Activated naive CD8-positive, alpha-beta T cell treated with anti-CD3 and anti-CD28 coated beads for 36 hours (primary cell): ENCODE measurements around the gene OPCML. TPM values are rescaled to one million over a fixed set of nuclear protein-coding genes. Genes with fewer than 3 reads are reported as not detected.

Experiments
- DNase-seq: peaks from one replicate; pipeline ENCODE4 v3.0.0; 2021
- H3K27ac Mint-ChIP-seq: one replicate; pipeline ENCODE4 v1.8.0; 2022; ENCODE audit warnings: mild to moderate bottlenecking, moderate library complexity, mixed read lengths
- H3K27me3 Mint-ChIP-seq: one replicate; pipeline ENCODE4 v1.8.0; 2022; ENCODE audit warnings: mild to moderate bottlenecking, mixed read lengths
- H3K36me3 Mint-ChIP-seq: one replicate; pipeline ENCODE4 v1.8.0; 2021; ENCODE audit warnings: mild to moderate bottlenecking, mixed read lengths
- H3K4me1 Mint-ChIP-seq: one replicate; pipeline ENCODE4 v1.8.0; 2021; ENCODE audit warnings: mixed read lengths
- H3K4me3 Mint-ChIP-seq: one replicate; pipeline ENCODE4 v1.8.0; 2022; ENCODE audit warnings: mild to moderate bottlenecking, moderate library complexity, mixed read lengths
- H3K9me3 Mint-ChIP-seq: one replicate; pipeline ENCODE4 v1.8.0; 2022; ENCODE audit warnings: mixed read lengths
- total RNA-seq, 2 experiments: library from RNA; stranded (reverse); gene quantifications; one replicate each; pipeline ENCODE4 v1.2.3, GENCODE V29; 2021

The OPCML gene
- total RNA-seq, 2 experiments from 2014 or later: not detected

DNA sequence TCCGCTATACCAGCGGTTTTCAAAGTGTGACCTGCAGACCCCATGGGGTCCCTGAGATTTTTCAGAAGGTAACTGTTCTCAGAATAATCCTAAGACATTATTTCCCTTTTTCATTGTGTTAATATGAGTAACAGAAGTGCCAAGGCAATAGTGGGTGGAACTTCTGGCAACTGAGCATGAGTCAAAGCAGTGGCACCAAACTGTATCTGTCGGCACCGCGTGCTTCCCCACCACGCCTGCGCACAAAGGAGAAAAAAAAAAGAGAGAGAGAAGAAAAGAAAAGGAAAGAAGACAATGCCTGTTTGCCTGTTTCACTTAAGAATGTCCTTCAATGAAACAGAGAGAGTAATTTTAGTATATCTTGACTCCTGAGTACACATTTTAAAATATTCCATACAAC, 679.9 kb downstream of the OPCML start:
- Mint-ChIP-seq H3K4me3 (no peak overlapping the region), H3K27ac (no peak overlapping the region), H3K36me3 (no peaks in the 10 kb centered on the region), H3K27me3 (peaks cover 3% of the 10 kb centered on the region), H3K4me1 (no peaks in the 10 kb centered on the region), H3K9me3 (no peaks in the 10 kb centered on the region)
- no peak for DNase-seq

DNA sequence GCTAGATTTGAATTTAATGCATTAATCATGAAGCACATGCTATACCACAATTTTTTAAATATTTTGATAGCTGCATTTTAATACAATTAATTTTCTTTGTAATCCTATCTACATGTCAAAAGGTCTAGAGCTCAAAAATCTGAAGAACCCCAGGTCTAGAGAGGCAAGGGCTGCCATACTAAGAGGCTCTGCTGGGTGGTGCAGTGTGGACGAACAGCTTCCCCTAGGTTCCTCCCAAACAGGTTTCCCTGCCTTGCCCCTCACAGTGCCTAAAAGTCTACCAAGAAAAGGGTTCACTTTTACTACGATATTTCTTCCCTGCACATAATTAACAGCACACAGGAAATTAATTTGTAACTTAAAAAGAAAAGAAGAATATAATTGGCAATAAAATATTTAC, 681.1 kb downstream of the OPCML start:
- Mint-ChIP-seq H3K27me3 (peaks cover 3% of the 10 kb centered on the region), H3K27ac (no peak overlapping the region), H3K4me3 (no peak overlapping the region), H3K36me3 (no peaks in the 10 kb centered on the region), H3K4me1 (no peaks in the 10 kb centered on the region), H3K9me3 (no peaks in the 10 kb centered on the region)
- DNase-seq: no peak

DNA sequence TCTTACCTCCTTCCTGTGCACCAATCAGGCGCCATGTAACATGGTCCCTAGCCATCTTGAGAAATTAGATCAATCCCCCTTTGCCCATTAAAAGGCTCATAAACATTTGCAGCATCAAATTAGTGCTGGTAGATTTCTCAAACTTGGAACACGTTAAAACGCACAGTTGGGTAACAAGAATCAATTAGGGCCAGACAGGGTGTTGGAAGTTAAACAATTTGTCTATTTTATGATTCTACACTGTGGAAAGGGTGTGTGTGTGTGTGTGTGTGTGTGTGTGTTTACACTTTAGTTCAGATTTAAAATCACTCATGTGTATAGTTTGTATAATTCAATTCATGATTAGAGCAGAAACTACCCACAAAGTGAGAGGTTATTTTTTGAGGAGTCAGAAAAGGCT, 682.0 kb downstream of the OPCML start:
- Mint-ChIP-seq H3K4me3 (no peak overlapping the region), H3K9me3 (no peaks in the 10 kb centered on the region), H3K36me3 (no peaks in the 10 kb centered on the region), H3K27ac (no peak overlapping the region), H3K4me1 (no peaks in the 10 kb centered on the region), H3K27me3 (no peaks in the 10 kb centered on the region)
- no peak for DNase-seq

DNA sequence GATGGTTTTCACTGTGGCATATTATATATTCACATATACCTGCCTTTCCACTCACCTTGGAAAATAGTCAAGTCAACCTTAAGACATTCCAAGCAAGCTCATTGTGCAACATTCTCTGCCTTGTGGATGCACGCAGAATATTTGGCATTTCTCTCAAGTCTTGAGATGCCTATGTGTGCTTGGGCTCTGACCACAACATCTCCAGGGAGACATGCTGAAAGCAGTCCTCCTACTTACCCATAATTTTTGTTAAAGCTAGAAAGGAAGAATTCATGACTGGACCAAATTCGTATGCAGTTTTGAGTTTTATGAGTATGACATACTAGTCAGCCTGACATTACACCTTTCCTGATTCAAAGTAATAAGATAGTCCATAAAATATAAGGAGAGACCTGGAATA, 684.0 kb downstream of the OPCML start:
- no peaks in the 10 kb centered on the region for H3K9me3 Mint-ChIP-seq
- H3K36me3 Mint-ChIP-seq: no peaks in the 10 kb centered on the region
- no peak for DNase-seq
- no peaks in the 10 kb centered on the region for H3K27me3 Mint-ChIP-seq
- H3K4me3 Mint-ChIP-seq: no peak overlapping the region
- no peak overlapping the region for H3K27ac Mint-ChIP-seq
- H3K4me1 Mint-ChIP-seq: no peaks in the 10 kb centered on the region

DNA sequence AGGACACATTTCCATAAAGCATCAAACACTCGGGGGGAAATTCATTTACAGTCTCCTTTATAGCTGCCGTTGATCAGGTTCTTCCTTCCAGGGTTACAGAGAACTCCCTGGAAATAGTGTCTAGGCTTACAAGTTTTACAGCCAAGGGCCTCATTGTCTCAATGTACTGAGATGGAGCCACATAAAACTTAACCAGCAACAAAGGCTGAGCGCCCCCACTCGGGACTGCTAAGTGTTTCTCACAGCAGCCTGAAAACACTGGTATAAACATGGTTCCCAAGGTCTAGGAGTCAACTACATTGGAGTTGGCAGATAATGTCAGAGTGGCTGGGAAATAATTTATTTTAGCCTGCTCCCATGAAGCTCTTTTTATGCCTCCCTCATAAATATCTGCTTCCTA, 686.2 kb downstream of the OPCML start:
- DNase-seq: no peak
- Mint-ChIP-seq H3K27ac (no peak overlapping the region), H3K4me1 (no peaks in the 10 kb centered on the region), H3K36me3 (no peaks in the 10 kb centered on the region), H3K4me3 (no peak overlapping the region), H3K9me3 (no peaks in the 10 kb centered on the region), H3K27me3 (no peaks in the 10 kb centered on the region)

DNA sequence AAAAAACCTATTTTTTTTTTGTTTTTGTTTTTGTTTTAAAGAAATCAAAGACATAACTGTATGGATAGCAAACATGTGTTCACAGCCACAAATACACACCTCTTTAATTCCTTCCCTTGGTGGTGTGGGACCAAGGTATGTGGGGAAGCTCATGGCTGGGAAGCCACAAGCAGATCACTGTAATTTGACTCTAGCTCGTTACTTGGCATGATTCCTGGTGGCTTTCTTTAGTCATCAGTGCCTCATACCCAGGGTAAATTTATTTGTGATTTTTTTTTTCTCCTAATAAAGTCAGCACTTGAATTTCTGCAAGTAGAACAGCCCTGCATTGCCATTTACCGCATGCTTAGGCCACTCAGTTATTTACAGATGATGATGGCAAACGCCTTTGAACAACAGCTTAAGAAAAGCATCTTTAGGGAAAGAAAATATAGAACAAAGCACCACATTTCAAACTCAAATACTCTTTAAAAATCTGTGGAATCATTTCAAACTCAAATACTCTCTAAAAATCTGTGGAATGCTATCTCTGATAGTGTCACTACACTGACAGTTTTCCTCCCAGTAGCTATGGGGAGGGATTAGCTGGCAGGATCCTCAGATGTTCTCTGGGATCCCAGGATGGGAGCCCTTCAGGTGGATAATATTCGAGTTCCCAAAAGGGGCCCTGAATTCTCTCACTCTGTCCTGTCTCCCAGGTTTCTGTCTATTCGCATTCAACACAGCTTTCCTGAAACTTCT, 687.2 kb downstream of the OPCML start:
- H3K27me3 Mint-ChIP-seq: no peaks in the 10 kb centered on the region
- H3K4me1 Mint-ChIP-seq: no peaks in the 10 kb centered on the region
- no peak for DNase-seq
- H3K9me3 Mint-ChIP-seq: no peaks in the 10 kb centered on the region
- H3K4me3 Mint-ChIP-seq: no peak overlapping the region
- no peaks in the 10 kb centered on the region for H3K36me3 Mint-ChIP-seq
- H3K27ac Mint-ChIP-seq: no peak overlapping the region

DNA sequence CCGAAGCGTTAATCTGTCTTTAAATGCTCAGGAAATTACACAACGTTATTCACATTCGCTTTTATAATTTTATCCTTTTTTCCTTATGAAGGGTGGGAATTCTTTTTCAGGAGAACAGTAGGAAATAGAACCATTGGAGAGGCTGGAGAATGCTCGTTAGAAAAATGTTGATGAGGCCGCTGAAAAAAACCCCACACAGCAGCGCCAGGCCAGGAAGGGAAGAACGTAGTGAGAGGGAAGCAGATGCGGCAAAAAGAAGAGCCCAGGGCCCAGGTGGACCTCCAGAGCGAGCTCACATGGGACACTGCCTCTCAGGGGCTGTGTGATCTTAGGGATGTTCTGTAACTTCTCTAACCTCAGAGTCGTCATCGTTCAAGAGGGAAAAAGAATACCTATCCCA, 691.6 kb downstream of the OPCML start:
- no peaks in the 10 kb centered on the region for H3K36me3 Mint-ChIP-seq
- no peak for DNase-seq
- no peak overlapping the region for H3K27ac Mint-ChIP-seq
- H3K9me3 Mint-ChIP-seq: no peaks in the 10 kb centered on the region
- no peaks in the 10 kb centered on the region for H3K4me1 Mint-ChIP-seq
- H3K4me3 Mint-ChIP-seq: no peak overlapping the region
- H3K27me3 Mint-ChIP-seq: no peaks in the 10 kb centered on the region

DNA sequence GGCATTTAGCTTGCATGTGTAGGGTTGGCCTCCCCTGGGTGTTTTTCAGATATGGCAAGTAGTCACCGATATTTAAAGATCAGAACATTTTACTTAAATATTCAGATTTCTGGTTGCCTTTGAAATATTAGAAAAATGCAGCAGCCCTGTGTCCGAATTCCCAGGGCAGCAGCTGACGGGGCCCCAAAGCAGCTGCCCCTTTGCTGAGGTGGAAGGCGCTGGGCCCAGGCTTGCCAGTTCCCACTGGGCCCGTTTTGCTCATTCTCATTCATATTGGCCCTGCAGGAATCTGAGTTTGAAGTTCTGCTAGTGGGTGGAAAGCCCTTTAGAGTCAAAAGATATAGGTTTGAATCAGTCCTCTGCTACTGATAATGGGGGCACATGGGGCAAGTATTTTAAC, 692.1 kb downstream of the OPCML start:
- H3K4me3 Mint-ChIP-seq: no peak overlapping the region
- no peaks in the 10 kb centered on the region for H3K36me3 Mint-ChIP-seq
- H3K9me3 Mint-ChIP-seq: no peaks in the 10 kb centered on the region
- no peak for DNase-seq
- H3K27ac Mint-ChIP-seq: no peak overlapping the region
- H3K27me3 Mint-ChIP-seq: no peaks in the 10 kb centered on the region
- no peaks in the 10 kb centered on the region for H3K4me1 Mint-ChIP-seq

DNA sequence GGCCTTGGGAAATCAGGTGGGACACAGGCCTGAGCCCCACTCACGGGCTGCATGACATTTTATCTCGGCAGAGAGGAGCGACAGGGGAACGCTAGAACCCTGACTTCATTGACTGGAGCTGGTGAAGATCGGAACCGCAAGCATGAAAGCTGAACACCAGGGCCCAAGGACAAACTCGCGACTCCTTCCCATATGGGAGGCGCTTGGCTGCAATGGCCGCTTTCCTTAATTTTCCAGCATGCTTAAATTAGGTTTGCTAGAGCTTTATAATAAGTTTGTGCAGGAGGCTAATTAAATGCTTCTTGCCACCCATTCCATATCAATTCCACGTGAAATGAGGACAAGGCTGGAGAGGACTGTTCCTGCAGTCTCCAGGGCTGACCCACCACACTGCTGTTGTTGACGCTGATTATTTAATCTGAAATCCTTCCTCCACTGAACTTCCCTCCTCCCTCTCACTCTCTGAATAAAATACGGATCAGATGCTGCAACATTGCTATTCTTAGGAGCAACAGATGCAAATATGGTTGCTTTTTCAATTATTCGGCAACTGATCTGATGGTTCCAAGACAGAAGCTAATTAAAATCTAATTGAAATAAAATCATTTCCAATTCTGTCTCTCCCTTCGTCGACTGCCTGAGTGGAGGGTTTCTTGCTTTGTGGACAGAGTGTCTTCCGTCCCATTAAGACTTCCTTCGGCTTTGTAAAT, 692.9 kb downstream of the OPCML start:
- Mint-ChIP-seq H3K36me3 (no peaks in the 10 kb centered on the region), H3K4me3 (no peak overlapping the region), H3K4me1 (no peaks in the 10 kb centered on the region), H3K9me3 (no peaks in the 10 kb centered on the region), H3K27me3 (no peaks in the 10 kb centered on the region), H3K27ac (no peak overlapping the region)
- no peak for DNase-seq

DNA sequence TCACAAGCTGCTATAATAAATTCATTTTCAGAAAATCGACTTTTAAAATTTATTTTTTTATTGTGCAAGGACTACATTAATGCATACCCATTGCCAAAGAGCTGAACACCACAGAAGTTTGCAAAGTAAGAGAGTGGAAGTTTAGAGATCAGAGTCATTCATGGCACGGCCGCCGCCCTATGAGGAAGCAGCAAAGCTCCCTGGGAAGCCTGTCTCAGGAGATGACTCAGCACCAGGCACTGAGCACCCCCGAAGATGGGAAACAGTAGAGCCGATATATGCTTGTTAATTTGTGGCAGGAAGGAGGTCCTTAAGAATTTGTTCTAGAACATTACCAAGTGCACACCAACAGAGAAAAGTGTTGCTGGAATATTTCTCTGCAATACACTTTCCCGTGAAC, 693.7 kb downstream of the OPCML start:
- Mint-ChIP-seq H3K36me3 (no peaks in the 10 kb centered on the region), H3K27ac (no peak overlapping the region), H3K9me3 (no peaks in the 10 kb centered on the region), H3K4me3 (no peak overlapping the region), H3K4me1 (no peaks in the 10 kb centered on the region), H3K27me3 (no peaks in the 10 kb centered on the region)
- no peak for DNase-seq

DNA sequence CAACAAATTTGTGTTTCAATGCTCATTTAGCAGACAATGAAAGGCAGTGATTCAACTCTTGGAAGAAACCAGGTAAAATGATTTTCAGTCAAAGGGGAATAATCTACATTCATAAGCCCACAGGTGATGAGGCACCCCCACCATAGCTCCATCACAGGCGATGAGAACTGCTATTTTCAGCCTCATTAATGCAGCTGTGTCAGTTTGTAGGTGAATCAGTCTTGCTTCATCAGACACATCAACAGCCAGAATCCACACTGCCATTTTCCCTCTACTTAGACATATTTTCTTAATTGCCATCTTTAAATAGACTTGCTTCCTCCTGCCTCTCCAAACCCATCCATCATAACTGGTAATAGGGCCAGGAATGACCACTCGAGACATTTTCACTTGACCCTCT, 701.0 kb downstream of the OPCML start:
- H3K4me1 Mint-ChIP-seq: no peaks in the 10 kb centered on the region
- no peaks in the 10 kb centered on the region for H3K9me3 Mint-ChIP-seq
- no peak for DNase-seq
- H3K4me3 Mint-ChIP-seq: no peak overlapping the region
- H3K27ac Mint-ChIP-seq: no peak overlapping the region
- no peaks in the 10 kb centered on the region for H3K36me3 Mint-ChIP-seq
- peaks cover 6% of the 10 kb centered on the region for H3K27me3 Mint-ChIP-seq

DNA sequence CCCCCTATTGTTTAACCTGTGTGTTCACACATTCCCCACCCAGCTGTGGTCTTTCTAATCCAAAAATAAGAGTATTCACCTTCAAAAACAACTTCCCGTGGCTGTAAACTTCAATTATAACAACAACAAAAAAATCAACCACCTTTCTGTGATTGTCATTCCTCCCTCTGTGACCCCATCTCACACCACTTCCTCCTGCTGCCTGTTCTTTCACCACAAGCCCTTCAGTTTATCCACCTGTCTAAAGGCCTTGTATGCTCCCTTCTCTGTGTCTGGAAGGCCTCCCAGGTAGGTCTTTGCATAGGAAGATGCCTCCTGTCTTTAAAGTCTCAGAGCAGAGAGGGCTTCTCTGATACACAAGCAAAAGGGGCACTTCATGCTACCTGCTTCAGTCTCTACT, 707.7 kb downstream of the OPCML start:
- Mint-ChIP-seq H3K9me3 (no peaks in the 10 kb centered on the region), H3K4me3 (no peak overlapping the region), H3K36me3 (no peaks in the 10 kb centered on the region), H3K27me3 (no peaks in the 10 kb centered on the region), H3K27ac (no peak overlapping the region), H3K4me1 (no peaks in the 10 kb centered on the region)
- no peak for DNase-seq

DNA sequence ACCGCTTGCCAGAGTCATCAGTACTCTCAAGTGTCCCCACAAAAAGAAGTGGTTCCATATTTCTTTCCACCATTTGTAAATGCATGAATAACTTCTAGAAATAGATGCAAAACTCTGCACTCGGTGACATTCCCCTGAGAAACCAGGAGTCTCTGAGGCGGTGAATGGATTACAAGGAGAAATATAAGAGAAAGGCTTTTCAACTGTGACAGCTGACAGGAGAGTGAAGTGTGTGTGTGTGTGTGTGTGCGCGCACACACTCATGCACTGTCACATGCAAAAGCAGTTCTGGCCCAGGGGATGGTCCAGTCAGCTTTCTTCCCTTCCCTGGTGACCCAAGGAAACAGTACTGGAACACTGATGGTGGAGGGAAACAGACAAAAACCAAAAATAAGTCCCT, 710.0 kb downstream of the OPCML start:
- Mint-ChIP-seq H3K4me3 (no peak overlapping the region), H3K27me3 (no peaks in the 10 kb centered on the region), H3K36me3 (no peaks in the 10 kb centered on the region), H3K9me3 (no peaks in the 10 kb centered on the region), H3K27ac (no peak overlapping the region), H3K4me1 (no peaks in the 10 kb centered on the region)
- DNase-seq: no peak

DNA sequence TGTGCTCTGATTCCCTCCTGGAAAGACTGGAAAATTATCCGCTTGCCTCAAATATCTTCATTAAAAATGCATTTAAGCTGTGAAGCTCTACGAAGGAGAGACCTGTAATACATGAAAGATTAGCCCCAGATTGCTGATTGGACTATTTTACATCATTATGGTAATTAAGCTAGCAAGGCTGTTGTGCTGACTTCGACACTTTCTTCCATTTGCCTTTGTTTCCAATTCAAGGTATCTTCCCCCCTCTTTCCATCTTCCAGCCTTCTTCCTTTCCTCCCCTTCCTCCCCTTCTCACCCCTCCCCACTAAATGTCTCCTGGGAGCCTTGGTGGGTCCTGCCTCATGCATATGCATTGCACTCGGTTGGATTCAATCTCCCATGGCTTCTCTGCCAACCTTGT, 710.8 kb downstream of the OPCML start:
- Mint-ChIP-seq H3K27ac (no peak overlapping the region), H3K27me3 (no peaks in the 10 kb centered on the region), H3K4me1 (no peaks in the 10 kb centered on the region), H3K9me3 (no peaks in the 10 kb centered on the region), H3K36me3 (no peaks in the 10 kb centered on the region), H3K4me3 (no peak overlapping the region)
- no peak for DNase-seq

DNA sequence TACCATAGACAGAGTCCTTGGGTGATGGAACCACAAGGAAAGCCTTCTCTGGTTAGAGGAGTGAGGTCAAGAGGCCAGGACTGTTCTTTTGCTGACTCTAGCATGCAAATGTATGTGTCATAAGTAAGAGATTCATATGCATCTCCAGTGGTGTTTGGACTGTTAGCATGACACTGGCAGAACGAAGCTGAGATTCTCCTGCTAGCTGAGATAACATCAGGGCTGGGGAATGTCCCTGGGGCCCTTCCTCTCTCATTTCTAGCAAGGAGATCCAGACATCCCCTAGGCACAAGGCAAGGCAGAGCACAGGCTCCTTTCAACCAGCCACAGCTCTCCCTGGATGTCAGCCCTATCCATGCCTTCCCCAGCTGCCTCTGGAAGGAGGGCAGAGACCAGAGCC, 711.3 kb downstream of the OPCML start:
- Mint-ChIP-seq H3K4me3 (no peak overlapping the region), H3K36me3 (no peaks in the 10 kb centered on the region), H3K4me1 (no peaks in the 10 kb centered on the region), H3K27ac (no peak overlapping the region), H3K27me3 (no peaks in the 10 kb centered on the region), H3K9me3 (no peaks in the 10 kb centered on the region)
- no peak for DNase-seq

DNA sequence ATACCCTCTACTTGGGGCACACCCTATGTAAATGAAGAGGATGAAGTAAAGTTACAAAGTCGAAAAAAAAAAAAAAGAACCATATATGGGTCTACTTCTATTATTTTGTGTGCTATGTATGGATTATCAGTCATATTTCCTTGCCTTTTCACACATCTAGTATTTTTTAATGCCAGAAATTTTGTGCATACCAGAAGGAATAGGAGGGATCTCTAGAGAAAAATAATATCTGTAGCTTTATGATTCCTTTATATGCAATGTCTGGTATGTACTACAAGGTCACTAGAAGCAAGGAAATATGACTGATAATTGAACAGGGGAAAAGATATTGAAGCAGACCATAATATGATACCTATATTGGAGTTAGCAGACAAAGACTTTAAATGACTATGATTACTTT, 713.4 kb downstream of the OPCML start:
- Mint-ChIP-seq H3K9me3 (no peaks in the 10 kb centered on the region), H3K4me3 (no peak overlapping the region), H3K36me3 (no peaks in the 10 kb centered on the region), H3K27ac (no peak overlapping the region), H3K4me1 (no peaks in the 10 kb centered on the region), H3K27me3 (peaks cover 4% of the 10 kb centered on the region)
- no peak for DNase-seq
